IMR-90 (cell line): ENCODE results near the gene SNX11.

ENCODE experiments used
- CTCF ChIP-seq: conservative IDR thresholded peaks from 2 replicates; pipeline ENCODE4 v1.5.1; 2012; ENCODE audit warnings: mild to moderate bottlenecking, low read depth, low read length, improper control_type of control experiment
- MAFK ChIP-seq: IDR thresholded peaks from 2 replicates; pipeline ENCODE4 v1.6.1; 2012; ENCODE audit warnings: low read depth, low read length, improper control_type of control experiment
- NFE2L2 ChIP-seq: fragments of 150-350 bp; IDR thresholded peaks from 2 replicates; pipeline ENCODE4 v1.6.1; 2016; ENCODE audit warnings: low read depth, mild to moderate bottlenecking, low read length
- SMC3 ChIP-seq: fragments of 150-350 bp; IDR thresholded peaks from 2 replicates; pipeline ENCODE4 v1.6.1; 2016; ENCODE audit warnings: low read depth, mild to moderate bottlenecking, antibody characterized with exemption, low read length, moderate library complexity
- USF2 ChIP-seq: fragments of 150-350 bp; IDR thresholded peaks from 2 replicates; pipeline ENCODE4 v1.6.1; 2017; ENCODE audit warnings: mild to moderate bottlenecking, antibody characterized with exemption, low read length, low read depth

- TF ChIP-seq CTCF: peak; percentile 18; the same call in 1 of the 2 replicates
- TF ChIP-seq NFE2L2: no peak
- TF ChIP-seq SMC3: 0 out of 2 replicates have a peak, but pooled peaks have one; percentile 10
- no peak for TF ChIP-seq USF2
- no peak for TF ChIP-seq MAFK
These were observed 27.4 kb downstream of the SNX11 start for GRCh38 chr17:48134912-48135480.
